ENCODE results near the gene BARX2.

The BARX2 gene

GRCh38 chr11:129374993-129375750 is 476 bp upstream of the BARX2 start:
- Histone ChIP-seq H3K27ac (ENCODE audit: low read depth, low read length) (no peak overlapping the region), H3K9ac (ENCODE audit: low read length) (no peak overlapping the region), H3K9me3 (ENCODE audit: insufficient read depth, low read length) (no peaks in the 10 kb centered on the region), H3F3A (ENCODE audit: insufficient read depth) (no peaks in the 10 kb centered on the region), H3K4me2 (ENCODE audit: low read depth, low read length, poor library complexity, severe bottlenecking) (no peak overlapping the region), H3K4me3 (ENCODE audit: insufficient read depth, low read length, poor library complexity, severe bottlenecking) (no peak overlapping the region), H3K36me3 (ENCODE audit: low read length) (no peaks in the 10 kb centered on the region), H3K9me2 (replicated peaks; ENCODE audit: insufficient read depth, low read length) (no peaks in the 10 kb centered on the region), H3K79me2 (ENCODE audit: insufficient read depth, low read length) (no peaks in the 10 kb centered on the region), H3K27me3 (ENCODE audit: low read length) (no peaks in the 10 kb centered on the region), H4K20me1 (ENCODE audit: low read depth, low read length) (no peaks in the 10 kb centered on the region), H2AFZ (ENCODE audit: low read depth, low read length, severe bottlenecking) (no peak overlapping the region)
- no peak for TF ChIP-seq EZH2phosphoT487 (conservative IDR thresholded peaks at IDR 0.05; ENCODE audit: low read length)
- no peak for TF ChIP-seq CTCF (IDR thresholded peaks at IDR 0.05; ENCODE audit: insufficient read depth, low read length, poor library complexity, severe bottlenecking)

GRCh38 chr11:129376658-129377341 is 1.2 kb downstream of the BARX2 start:
- Histone ChIP-seq H3K4me2 (ENCODE audit: low read depth, low read length, poor library complexity, severe bottlenecking) (no peak overlapping the region), H3F3A (ENCODE audit: insufficient read depth) (no peaks in the 10 kb centered on the region), H3K9me3 (ENCODE audit: insufficient read depth, low read length) (no peaks in the 10 kb centered on the region), H4K20me1 (ENCODE audit: low read depth, low read length) (no peaks in the 10 kb centered on the region), H3K9me2 (replicated peaks; ENCODE audit: insufficient read depth, low read length) (no peaks in the 10 kb centered on the region), H3K9ac (ENCODE audit: low read length) (no peak overlapping the region), H3K4me3 (ENCODE audit: insufficient read depth, low read length, poor library complexity, severe bottlenecking) (no peak overlapping the region), H3K79me2 (ENCODE audit: insufficient read depth, low read length) (no peaks in the 10 kb centered on the region), H3K36me3 (ENCODE audit: low read length) (no peaks in the 10 kb centered on the region), H2AFZ (ENCODE audit: low read depth, low read length, severe bottlenecking) (no peak overlapping the region), H3K27me3 (ENCODE audit: low read length) (no peaks in the 10 kb centered on the region), H3K27ac (ENCODE audit: low read depth, low read length) (no peak overlapping the region)
- TF ChIP-seq EZH2phosphoT487 (conservative IDR thresholded peaks at IDR 0.05; ENCODE audit: low read length) (no peak), CTCF (IDR thresholded peaks at IDR 0.05; ENCODE audit: insufficient read depth, low read length, poor library complexity, severe bottlenecking) (no peak)

DNA sequence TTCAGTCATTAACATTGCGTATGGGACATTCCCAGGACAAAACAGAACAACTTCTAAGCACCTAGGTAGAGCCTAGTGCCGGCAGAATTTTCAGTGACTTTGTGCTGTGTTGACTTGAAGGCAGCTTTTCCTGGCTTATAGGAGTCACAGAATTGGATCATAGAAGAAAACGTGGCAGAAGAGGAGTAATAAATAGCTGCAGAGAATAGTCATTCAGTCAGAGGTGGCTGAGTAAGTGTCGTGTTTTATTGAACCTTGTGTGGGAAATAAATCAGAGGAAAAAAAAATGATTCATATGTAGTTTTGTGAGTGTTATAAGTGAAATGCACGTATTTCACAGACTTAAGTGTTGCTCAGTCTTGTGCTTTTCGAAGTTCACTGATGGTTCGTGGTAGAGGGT is 2.1 kb downstream of the BARX2 start:
- no peak overlapping the region for H3K4me3 ChIP-seq (ENCODE audit: insufficient read depth, low read length, poor library complexity, severe bottlenecking)
- no peaks in the 10 kb centered on the region for H3K27me3 ChIP-seq (ENCODE audit: low read length)
- no peak overlapping the region for H2AFZ ChIP-seq (ENCODE audit: low read depth, low read length, severe bottlenecking)
- H3K9ac ChIP-seq (ENCODE audit: low read length), result no peak overlapping the region
- no peaks in the 10 kb centered on the region for H3K79me2 ChIP-seq (ENCODE audit: insufficient read depth, low read length)
- no peaks in the 10 kb centered on the region for H3K9me3 ChIP-seq (ENCODE audit: insufficient read depth, low read length)
- H3K4me2 ChIP-seq (ENCODE audit: low read depth, low read length, poor library complexity, severe bottlenecking), result no peak overlapping the region
- no peaks in the 10 kb centered on the region for H4K20me1 ChIP-seq (ENCODE audit: low read depth, low read length)
- H3K9me2 ChIP-seq (replicated peaks; ENCODE audit: insufficient read depth, low read length), result no peaks in the 10 kb centered on the region
- no peaks in the 10 kb centered on the region for H3K36me3 ChIP-seq (ENCODE audit: low read length)
- H3F3A ChIP-seq (ENCODE audit: insufficient read depth), result no peaks in the 10 kb centered on the region
- no peak overlapping the region for H3K27ac ChIP-seq (ENCODE audit: low read depth, low read length)
- TF ChIP-seq CTCF (IDR thresholded peaks at IDR 0.05; ENCODE audit: insufficient read depth, low read length, poor library complexity, severe bottlenecking), result no peak
- TF ChIP-seq EZH2phosphoT487 (conservative IDR thresholded peaks at IDR 0.05; ENCODE audit: low read length), result no peak

All from SU-DHL-6 (cell line).